RWPE2 (cell line): Measurements from ENCODE around the gene TTC28.
A peak's percentile ranks its signal among the peaks of the same experiment; 100 is the strongest.

Experiments used
- ATAC-seq: fragments of 200-7000 bp; cut with Tn5 transposase; 3 replicates; pipeline ENCODE4 v1.9.1; 2021; ENCODE audit warnings: low read depth
- DNase-seq: peaks from one replicate; pipeline ENCODE4 v3.0.0-alpha.2; 2020; ENCODE audit warnings: low spot score
- H3K27ac ChIP-seq: fragments of 450-650 bp; 2 replicates; pipeline ENCODE4 v1.5.1; 2017; ENCODE audit warnings: mild to moderate bottlenecking; ENCODE audit not compliant: poor library complexity, severe bottlenecking
- H3K27me3 ChIP-seq: fragments of 250-450 bp; sonication (Bioruptor Pico); 2 replicates; pipeline ENCODE4 v1.5.1; 2021; ENCODE audit warnings: mild to moderate bottlenecking, moderate library complexity; ENCODE audit not compliant: insufficient read depth, poor library complexity, severe bottlenecking
- H3K36me3 ChIP-seq: fragments of 250-450 bp; sonication (Bioruptor Pico); 2 replicates; pipeline ENCODE4 v1.5.1; 2020; ENCODE audit warnings: low read depth, mild to moderate bottlenecking, moderate library complexity
- H3K4me1 ChIP-seq: fragments of 250-450 bp; sonication (Bioruptor Pico); 2 replicates; pipeline ENCODE4 v1.5.1; 2021; ENCODE audit warnings: mild to moderate bottlenecking, moderate library complexity; ENCODE audit not compliant: insufficient read depth, poor library complexity, severe bottlenecking
- H3K4me3 ChIP-seq: fragments of 250-450 bp; sonication (Bioruptor Pico); 2 replicates; pipeline ENCODE4 v1.5.1; 2021; ENCODE audit warnings: mild to moderate bottlenecking, moderate library complexity; ENCODE audit not compliant: severe bottlenecking
- H3K9me3 ChIP-seq: fragments of 250-450 bp; sonication (Bioruptor Pico); 2 replicates; pipeline ENCODE4 v1.5.1; 2021; ENCODE audit warnings: mild to moderate bottlenecking, moderate library complexity; ENCODE audit not compliant: severe bottlenecking
- CTCF ChIP-seq: fragments of 450-650 bp; IDR thresholded peaks from one replicate; pipeline ENCODE4 v1.5.1; 2017; ENCODE audit warnings: mild to moderate bottlenecking, moderate library complexity; ENCODE audit not compliant: poor library complexity, severe bottlenecking

TTC28 gene

GRCh38 chr22:27999876-28000275 lies 679.8 kb downstream of the TTC28 start:
- no peak for TF ChIP-seq CTCF
- H3K4me1 ChIP-seq: peaks cover 3% of the 10 kb centered on the region
- ATAC-seq (no peak), DNase-seq (no peak)
- H3K27ac ChIP-seq: no peak overlapping the region
- H3K36me3 ChIP-seq: no peaks in the 10 kb centered on the region
- H3K4me3 ChIP-seq: no peak overlapping the region
- no peaks in the 10 kb centered on the region for H3K27me3 ChIP-seq
- no peaks in the 10 kb centered on the region for H3K9me3 ChIP-seq

GRCh38 chr22:27998511-27999410 lies 680.9 kb downstream of the TTC28 start:
- peak; percentile 54 for DNase-seq
- H3K36me3 ChIP-seq: no peaks in the 10 kb centered on the region
- no peak overlapping the region for H3K4me3 ChIP-seq
- H3K27me3 ChIP-seq: no peaks in the 10 kb centered on the region
- H3K9me3 ChIP-seq: no peaks in the 10 kb centered on the region
- H3K27ac ChIP-seq: no peak overlapping the region
- no peak for TF ChIP-seq CTCF
- H3K4me1 ChIP-seq: peaks cover 3% of the 10 kb centered on the region
- ATAC-seq: no peak

GRCh38 chr22:27997538-27997937 lies 682.1 kb downstream of the TTC28 start:
- Histone ChIP-seq H3K27me3 (no peaks in the 10 kb centered on the region), H3K4me3 (no peak overlapping the region), H3K9me3 (no peaks in the 10 kb centered on the region), H3K36me3 (no peaks in the 10 kb centered on the region), H3K27ac (no peak overlapping the region), H3K4me1 (peaks cover under 1% of the 10 kb centered on the region)
- DNase-seq (peak; percentile 29), ATAC-seq (no peak)
- TF ChIP-seq CTCF: no peak

GRCh38 chr22:27996981-27997380 lies 682.7 kb downstream of the TTC28 start:
- TF ChIP-seq CTCF: no peak
- Histone ChIP-seq H3K4me3 (no peak overlapping the region), H3K27me3 (no peaks in the 10 kb centered on the region), H3K27ac (no peak overlapping the region), H3K36me3 (no peaks in the 10 kb centered on the region), H3K9me3 (no peaks in the 10 kb centered on the region), H3K4me1 (no peaks in the 10 kb centered on the region)
- ATAC-seq (no peak), DNase-seq (peak; percentile 12)

GRCh38 chr22:27996529-27996925 lies 683.1 kb downstream of the TTC28 start:
- no peak for ATAC-seq
- no peak for TF ChIP-seq CTCF
- H3K4me1 ChIP-seq: no peaks in the 10 kb centered on the region

More at GRCh38 chr22:27996529-27996925, 683.1 kb downstream of the TTC28 start:
- H3K27ac ChIP-seq: no peak overlapping the region
- DNase-seq: peak; percentile 9
- no peaks in the 10 kb centered on the region for H3K9me3 ChIP-seq
- no peaks in the 10 kb centered on the region for H3K27me3 ChIP-seq
- no peaks in the 10 kb centered on the region for H3K36me3 ChIP-seq
- H3K4me3 ChIP-seq: no peak overlapping the region
